Adipose tissue (tissue), 3 donors: ENCODE measurements around the gene HNRNPC. TPM values are rescaled to one million over a fixed set of nuclear protein-coding genes. Genes with fewer than 3 reads are reported as not detected.

Source experiments
- H3K27ac ChIP-seq: one replicate; pipeline ENCODE4 v1.5.1; 2013; ENCODE audit warnings: low read depth, low read length
- WGBS, 3 donors: extraction: QIAGEN DNeasy Blood & Tissue Kit; methylation state at CpG; one replicate each; pipeline ENCODE4 v1.1.7; 2013; 5-methylcytosine and 5-hydroxymethylcytosine counted together
- polyA plus RNA-seq, 3 donors: library from polyadenylated mRNA; stranded (reverse); fragments of 200-250 nt; gene quantifications; one replicate each; pipeline ENCODE4 v1.2.3, GENCODE V29; 2013
- donor health status: healthy with polysubstance abuse.
- donor health status: Bipolar disorder and iron deficiency.
- donor health status: healthy.

Gene HNRNPC
- polyA plus RNA-seq, 3 donors = 263 to 524 (median 375) TPM

GRCh38 chr14:21255385-21256101, 13.7 kb downstream of the HNRNPC start:
- no peak overlapping the region for H3K27ac ChIP-seq
- 44 to 65% (median 55%) methylated on average over 4 of the region's 4 CpGs for WGBS, 3 donors

DNA sequence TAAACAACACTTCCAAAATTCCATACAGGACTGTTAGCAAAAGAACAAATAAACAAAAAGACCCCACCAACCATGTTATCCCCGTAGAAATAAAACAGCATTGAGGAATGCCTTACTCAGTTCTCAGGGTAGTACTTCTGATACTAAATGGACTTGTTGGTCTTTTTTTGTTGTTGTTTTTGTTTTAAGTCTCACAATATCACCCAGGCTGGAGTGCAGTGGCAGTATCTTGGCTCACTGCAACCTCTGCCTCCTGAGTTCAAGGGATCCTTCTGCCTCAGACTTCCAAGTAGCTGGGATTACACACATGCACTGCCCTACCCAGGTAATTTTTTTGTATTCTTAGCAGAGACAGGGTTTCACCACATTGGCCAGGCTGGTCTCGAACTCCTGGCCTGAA, 17.1 kb downstream of the HNRNPC start:
- 87 to 95% (median 89%) methylated on average over 2 of the region's 2 CpGs for WGBS, 3 donors
- H3K27ac ChIP-seq = no peak overlapping the region

DNA sequence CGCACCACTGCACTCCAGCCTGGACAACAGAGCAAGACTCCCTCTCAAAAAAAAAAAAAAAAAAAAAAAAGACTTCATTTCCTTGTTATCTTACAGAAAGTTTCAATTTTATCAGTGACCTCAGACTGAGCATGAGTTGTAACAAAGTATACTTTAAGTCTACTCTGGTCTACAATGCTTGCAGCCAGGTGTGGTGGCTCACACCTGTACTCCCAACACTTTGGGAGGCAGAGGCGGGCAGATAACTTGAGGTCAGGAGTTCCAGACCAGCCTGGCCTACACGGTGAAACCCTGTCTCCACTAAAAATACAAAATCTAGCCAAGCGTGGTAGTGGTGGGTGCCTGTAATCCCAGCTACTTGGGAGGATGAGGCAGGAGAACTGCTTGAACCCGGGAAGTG, 18.0 kb downstream of the HNRNPC start:
- 91 to 97% (median 93%) methylated on average over 5 of the region's 5 CpGs for WGBS, 3 donors
- no peak overlapping the region for H3K27ac ChIP-seq

- 80 to 96% (median 93%) methylated on average over 8 of the region's 8 CpGs for WGBS, 3 donors
- no peak overlapping the region for H3K27ac ChIP-seq
These were observed 20.4 kb downstream of the HNRNPC start for GRCh38 chr14:21248739-21249411.

DNA sequence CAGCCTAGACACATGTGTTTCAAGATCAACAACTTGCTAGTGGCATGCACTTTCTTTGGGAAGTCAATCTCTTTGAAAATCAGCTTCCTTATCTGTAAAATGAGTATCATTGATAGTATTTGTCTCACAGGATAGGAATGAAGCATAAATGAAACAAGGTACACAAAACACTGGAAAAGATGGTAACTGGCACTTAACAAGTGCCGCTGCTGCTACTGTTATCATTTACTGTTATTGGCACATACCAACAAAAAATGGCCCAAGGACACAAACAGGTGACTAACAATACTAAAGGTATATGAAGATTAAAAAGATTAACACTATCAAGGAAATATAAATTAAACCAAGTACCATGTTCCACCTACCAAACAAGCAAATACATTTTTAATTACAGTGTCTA, 20.9 kb downstream of the HNRNPC start:
- H3K27ac ChIP-seq = no peak overlapping the region
- 71 to 97% (median 93%) methylated on average over 1 of the region's 1 CpG for WGBS, 3 donors

GRCh38 chr14:21245813-21246212, 23.4 kb downstream of the HNRNPC start:
- H3K27ac ChIP-seq = no peak overlapping the region
- WGBS, 3 donors = 91 to 97% (median 93%) methylated on average over 7 of the region's 7 CpGs

DNA sequence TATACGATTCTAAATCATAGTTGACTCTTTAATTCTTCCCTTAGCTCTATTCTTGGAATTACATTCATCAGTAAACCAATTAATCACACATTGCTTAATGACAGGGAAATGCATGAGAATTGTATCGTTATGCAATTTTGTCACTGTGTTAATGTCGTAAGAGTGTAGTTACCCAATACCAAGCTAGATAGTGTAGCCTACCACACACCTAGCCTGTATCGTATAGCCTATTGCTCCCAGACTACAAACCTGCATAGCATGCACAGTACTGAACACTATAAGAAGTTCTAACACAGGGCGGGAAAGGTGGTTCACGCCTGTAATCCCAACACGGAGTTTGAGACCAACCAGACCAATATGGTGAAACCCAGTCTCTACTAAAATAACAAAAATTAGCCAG, 24.7 kb downstream of the HNRNPC start:
- H3K27ac ChIP-seq = no peak overlapping the region
- WGBS, 3 donors = 60 to 73% (median 71%) methylated on average over 7 of the region's 7 CpGs

- H3K27ac ChIP-seq = no peak overlapping the region
- 70 to 91% (median 81%) methylated on average over 1 of the region's 1 CpG for WGBS, 3 donors
These were observed 27.9 kb downstream of the HNRNPC start for GRCh38 chr14:21241218-21241819.

DNA sequence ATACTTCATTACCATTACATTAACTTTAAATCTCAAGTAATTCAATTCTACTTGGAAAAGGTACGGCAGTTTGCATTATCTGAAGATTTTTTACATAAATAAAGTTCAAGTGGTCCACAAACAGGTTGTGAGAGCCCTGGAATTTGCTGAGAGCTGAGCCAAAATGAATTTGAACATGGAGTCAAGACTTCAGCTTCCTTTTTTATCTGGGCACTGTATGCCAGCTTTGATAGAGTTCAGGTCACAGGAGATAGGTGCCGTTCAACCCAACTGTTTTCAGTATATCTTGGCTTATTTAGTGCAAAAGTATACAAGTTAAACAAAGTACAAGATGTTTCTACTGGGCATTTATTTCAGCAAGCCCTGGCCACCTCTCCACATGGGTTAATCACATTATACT, 28.8 kb downstream of the HNRNPC start:
- WGBS, 3 donors = 36 to 80% (median 76%) methylated on average over 2 of the region's 2 CpGs
- H3K27ac ChIP-seq = no peak overlapping the region

DNA sequence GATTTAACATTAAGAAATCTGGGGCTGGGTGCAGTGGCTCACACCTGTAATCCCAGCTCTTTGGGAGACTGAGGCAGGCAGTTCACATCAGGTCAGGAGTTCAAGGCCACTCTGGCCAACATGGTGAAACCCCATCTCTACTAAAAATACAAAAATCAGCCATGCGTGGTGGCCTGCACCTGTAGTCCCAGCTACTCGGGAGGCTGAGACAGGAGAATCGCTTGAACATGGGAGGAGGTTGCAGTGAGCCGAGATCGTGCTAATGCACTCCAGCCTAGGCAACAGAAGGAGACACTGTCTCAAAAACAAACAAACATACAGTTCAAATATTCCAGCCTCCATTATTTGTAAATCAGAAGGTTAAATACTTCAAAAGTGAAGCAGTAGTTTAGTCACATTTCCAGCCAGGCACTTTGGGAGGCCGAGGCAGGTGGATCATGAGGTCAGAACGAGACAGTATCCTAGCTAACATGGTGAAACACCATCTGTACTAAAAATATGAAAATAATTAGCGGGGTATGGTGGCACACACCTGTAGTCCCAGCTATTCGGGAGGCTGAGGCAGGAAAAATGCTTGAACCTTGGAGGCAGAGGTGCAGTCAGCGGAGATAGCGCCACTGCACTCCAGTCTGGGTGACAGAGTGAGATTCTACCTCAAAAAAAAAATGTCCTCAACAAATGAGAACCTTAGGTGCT, 30.3 kb downstream of the HNRNPC start:
- no peak overlapping the region for H3K27ac ChIP-seq
- WGBS, 3 donors = 91 to 95% (median 95%) methylated on average over 11 of the region's 11 CpGs

- 65 to 83% (median 74%) methylated on average over 6 of the region's 6 CpGs for WGBS, 3 donors
- no peak overlapping the region for H3K27ac ChIP-seq
These were observed 32.1 kb downstream of the HNRNPC start for GRCh38 chr14:21236948-21237797.

DNA sequence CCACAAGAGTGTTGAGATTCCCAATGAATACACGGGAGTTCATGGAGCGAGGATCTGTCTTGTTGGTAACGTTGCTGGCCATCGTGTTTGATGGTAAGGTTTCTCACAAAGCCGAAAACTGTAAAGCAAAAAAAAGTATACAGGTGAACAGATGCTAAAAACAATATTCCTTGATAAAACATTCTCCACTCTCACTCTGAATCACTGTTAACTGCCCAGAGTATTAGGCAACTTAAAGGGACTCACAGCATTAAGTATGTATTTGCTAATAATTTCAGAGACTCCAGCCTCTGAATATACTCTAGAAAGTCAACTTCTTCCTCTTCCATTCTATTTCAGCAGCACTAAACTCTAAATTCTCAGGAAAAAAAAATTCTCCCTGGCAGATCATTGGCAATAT, 35.1 kb downstream of the HNRNPC start:
- WGBS, 3 donors = 74 to 86% (median 81%) methylated on average over 5 of the region's 5 CpGs

GRCh38 chr14:21233457-21234076, 35.7 kb downstream of the HNRNPC start:
- 42 to 58% (median 54%) methylated on average over 8 of the region's 8 CpGs for WGBS, 3 donors
- no peak overlapping the region for H3K27ac ChIP-seq

More for the DNA sequence above, 35.1 kb downstream of the HNRNPC start:
- no peak overlapping the region for H3K27ac ChIP-seq

GRCh38 chr14:21231020-21231652, 38.1 kb downstream of the HNRNPC start:
- WGBS, 3 donors = 66 to 81% (median 79%) methylated on average over 14 of the region's 14 CpGs
- no peak overlapping the region for H3K27ac ChIP-seq

DNA sequence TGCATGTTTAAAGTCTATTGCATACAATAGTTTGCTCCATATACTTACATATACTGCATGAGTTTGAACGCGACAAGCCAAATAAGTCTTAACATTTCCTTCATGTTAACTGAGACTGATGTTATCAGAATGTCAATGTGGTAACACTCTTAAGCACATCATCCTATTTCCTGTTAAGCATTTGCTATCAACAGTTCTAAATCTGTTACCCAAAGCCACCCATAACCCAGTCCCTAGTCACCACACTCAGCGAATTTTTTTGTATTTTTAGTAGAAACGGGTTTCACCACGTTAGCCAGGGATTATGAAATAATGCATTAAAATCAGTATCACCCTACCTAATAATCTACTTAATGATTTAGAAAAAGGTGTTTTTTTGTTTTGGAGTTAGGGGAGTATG, 39.4 kb downstream of the HNRNPC start:
- no peak overlapping the region for H3K27ac ChIP-seq
- WGBS, 3 donors = 51 to 73% (median 52%) methylated on average over 5 of the region's 5 CpGs

DNA sequence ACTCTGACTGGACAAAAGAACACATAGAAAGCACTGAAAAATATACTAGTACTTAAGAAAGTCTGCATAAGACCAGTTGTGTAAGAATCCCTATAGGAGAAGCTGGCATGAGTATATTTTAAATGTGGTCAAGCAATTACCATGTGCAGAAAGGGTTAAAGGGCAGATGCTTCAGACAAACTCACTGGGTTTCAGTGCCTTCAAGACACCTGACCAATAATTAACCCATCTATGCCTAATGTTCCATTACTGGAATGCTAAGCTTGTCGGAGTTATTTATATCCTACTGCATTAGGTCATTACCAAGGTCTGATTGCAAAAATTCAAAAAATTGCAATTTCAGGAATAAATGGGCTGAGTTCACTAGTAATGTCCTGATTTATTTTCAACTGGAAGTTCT, 41.3 kb downstream of the HNRNPC start:
- H3K27ac ChIP-seq = no peak overlapping the region
- 61 to 90% (median 79%) methylated on average over 1 of the region's 1 CpG for WGBS, 3 donors

- 64 to 87% (median 81%) methylated on average over 5 of the region's 5 CpGs for WGBS, 3 donors
- H3K27ac ChIP-seq = no peak overlapping the region
These were observed 42.1 kb downstream of the HNRNPC start for GRCh38 chr14:21227150-21227549.
